ENCODE results near the gene CYSRT1.
"Not testable (repeated sequence)": the region's sequence is repeated elsewhere in the genome, so short reads cannot be mapped to it uniquely, and the experiment has no call there.

CYSRT1 gene

DNA sequence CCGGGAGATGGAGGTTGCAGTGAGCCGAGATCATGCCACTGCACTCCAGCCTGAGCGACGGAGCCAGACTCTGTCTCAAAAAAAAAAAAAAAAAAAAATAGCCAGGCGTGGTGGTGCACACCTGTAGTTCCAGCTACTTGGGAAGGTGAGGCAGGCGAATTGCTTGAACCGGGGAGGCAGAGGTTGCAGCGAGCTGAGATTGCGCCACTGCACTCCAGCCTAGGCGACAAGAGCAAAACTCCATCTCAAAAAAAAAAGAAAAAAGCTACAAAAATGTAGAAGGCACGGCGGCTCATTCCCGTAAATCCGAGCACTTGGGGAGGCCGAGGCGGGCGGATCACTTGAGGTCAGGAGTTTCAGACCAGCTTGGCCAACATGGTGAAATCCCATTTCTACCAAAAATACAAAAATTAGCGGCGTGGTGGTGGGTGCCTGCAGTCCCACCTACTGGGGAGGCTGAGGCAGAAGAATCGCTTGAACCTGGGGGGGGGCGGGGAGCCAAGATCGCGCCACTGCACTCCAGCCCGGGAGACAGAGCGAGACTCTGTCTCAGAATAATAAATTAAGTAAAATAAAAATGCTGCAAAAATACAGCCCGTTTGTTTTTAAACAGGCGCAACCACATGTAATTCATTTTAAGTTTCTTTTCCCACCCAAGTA, 14.7 kb downstream of the CYSRT1 start:
- DNase-seq: not testable (repeated sequence)

DNA sequence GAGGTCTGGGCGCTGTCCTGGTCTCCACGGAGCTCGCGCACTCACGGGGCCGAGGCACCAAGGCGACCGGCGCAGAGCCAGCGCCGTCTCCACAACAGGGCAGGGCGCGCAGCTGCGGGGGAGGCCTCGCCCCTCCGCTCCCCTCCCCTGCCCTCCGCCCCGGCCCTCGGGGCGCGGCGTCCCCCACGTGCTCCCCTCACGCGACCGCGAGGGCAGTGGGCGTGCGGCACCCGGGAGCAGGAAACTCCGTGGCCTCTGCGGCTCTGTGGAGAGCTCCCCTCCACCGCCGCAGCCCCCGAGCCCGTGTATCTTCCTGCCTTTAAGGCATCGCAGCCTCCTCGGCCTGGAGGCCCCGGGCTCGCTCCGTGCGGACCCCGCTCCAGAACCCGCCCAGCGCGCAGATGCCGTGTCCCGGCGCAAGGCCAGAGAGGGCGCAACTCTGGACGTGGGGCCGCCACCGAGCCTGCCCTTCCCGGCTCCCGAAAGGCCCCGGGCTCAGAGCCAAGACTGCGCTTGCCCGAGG, 15.4 kb downstream of the CYSRT1 start:
- peak; percentile 76 for DNase-seq

DNA sequence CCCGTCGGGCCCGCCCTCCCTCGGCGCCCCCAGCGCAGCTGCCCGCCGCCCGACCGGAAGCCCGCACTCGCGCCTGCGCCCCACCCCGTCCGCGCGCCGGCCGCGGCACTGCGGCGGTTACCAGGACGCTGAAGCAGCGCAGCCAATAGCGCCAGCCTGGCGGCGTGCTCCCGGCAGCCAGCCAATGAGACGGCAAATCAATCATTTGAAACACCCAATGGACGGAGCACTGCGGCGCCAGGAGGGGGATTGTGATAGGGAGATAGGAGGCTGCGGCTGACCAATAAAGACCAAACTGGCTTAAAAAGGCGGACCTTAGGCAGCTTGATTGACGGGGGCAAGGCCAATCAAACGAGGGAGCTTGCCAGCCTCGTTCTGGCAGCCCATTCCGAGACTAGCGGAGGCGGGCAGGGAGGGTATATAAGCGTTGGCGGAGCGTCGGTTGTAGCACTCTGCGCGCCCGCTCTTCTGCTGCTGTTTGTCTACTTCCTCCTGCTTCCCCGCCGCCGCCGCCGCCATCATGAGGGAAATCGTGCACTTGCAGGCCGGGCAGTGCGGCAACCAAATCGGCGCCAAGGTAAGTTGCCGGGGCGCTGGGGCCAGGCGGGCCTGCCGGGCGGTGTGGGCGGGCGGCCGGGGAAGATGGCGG, 16.0 kb downstream of the CYSRT1 start, which contains the start of gene TUBB4B:
Gene TUBB4B, plus strand, starts transcription at position 447 of the 649 bp plus-strand sequence. Its CDS starts 74 bp downstream, at position 521.
- DNase-seq: peak; percentile 100

DNA sequence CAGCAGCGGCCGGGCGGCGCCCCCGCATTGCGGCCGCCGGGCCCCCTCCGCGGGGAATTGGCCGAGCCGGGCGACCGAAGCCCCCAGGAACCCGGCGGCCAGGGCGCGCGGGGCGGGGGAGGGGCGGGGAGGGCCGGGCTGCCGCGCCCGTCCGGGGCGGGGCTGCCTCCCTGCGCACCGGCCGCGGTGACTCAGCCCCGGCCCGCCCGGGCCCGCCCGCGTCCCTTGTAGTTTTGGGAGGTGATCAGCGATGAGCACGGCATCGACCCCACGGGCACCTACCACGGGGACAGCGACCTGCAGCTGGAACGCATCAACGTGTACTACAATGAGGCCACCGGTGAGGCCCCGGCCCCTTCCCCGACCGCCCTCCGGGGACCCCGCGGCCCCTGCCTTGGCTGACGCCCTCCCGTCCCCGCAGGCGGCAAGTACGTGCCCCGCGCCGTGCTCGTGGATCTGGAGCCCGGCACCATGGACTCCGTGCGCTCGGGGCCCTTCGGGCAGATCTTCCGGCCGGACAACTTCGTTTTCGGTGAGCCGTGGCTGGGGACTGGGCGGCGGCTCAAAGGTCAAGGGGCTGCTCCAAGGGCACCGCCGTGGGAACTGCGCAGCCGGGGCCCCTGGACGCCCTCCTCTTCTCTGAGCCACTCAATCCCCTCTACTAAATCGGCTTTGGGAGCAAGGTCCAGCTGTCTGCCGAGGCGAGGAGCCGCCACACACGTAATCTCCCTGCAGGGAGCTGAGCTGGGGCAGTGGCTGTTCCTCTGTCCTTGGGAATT, 16.7 kb downstream of the CYSRT1 start:
- peak; percentile 69 for DNase-seq

DNA sequence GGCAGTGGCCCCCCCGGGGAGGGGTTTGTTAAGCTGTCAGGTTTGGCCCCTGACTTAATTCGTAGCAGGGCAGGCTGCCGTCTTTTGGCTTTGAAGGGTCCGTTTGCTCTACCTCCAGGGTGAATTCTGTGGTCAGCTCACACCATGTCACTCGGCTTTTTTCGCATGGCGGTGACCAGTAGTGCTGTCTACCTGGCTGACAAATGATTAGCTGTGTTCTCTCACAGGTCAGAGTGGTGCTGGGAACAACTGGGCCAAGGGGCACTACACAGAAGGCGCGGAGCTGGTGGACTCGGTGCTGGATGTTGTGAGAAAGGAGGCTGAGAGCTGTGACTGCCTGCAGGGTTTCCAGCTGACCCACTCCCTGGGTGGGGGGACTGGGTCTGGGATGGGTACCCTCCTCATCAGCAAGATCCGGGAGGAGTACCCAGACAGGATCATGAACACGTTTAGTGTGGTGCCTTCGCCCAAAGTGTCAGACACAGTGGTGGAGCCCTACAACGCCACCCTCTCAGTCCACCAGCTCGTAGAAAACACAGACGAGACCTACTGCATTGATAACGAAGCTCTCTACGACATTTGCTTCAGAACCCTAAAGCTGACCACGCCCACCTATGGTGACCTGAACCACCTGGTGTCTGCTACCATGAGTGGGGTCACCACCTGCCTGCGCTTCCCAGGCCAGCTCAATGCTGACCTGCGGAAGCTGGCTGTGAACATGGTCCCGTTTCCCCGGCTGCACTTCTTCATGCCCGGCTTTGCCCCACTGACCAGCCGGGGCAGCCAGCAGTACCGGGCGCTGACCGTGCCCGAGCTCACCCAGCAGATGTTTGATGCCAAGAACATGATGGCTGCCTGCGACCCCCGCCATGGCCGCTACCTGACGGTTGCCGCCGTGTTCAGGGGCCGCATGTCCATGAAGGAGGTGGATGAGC, 17.6 kb downstream of the CYSRT1 start:
- no peak for DNase-seq

DNA sequence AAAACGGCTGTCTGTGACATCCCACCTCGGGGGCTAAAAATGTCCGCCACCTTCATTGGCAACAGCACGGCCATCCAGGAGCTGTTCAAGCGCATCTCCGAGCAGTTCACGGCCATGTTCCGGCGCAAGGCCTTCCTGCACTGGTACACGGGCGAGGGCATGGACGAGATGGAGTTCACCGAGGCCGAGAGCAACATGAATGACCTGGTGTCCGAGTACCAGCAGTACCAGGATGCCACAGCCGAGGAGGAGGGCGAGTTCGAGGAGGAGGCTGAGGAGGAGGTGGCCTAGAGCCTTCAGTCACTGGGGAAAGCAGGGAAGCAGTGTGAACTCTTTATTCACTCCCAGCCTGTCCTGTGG, 18.3 kb downstream of the CYSRT1 start:
- not testable (repeated sequence) for DNase-seq

DNA sequence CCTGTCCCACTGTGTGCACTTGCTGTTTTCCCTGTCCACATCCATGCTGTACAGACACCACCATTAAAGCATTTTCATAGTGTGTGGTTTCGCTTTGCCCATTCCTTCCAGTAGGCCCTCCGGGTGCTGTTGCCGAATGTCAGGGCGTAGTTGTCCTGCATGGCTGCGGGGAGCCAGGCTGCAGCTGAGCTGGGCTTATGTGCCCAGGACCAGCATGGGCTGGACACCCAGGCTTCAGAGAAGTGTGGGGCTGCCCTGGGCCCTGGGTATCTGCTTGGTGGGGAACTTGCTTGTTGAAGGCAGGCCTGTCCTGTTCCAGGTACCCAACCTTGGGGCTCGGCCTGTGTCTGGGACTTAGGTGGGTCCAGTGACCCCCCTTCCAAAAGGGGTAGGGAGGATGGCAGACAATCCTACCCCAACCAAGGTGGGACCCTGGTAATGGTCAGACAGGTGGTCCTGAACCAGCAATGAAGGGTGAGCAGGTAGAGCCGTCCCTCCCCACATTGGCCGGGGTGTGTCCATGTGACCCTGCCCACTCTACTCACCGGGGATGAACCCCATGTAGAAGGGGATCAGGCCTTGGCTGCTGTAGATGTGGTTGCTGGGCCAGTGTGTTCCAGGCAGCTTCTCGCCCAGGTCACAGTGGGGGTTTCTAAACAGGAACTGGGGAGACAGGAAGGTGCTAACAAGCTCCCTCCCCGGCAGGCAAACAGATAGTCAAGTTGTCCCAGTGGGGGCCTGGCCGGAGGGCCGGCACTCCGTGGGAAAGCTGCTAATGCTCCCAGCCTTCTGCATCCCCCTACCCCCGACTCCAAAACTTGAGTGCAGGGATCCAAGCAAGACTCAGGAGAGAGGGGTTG, 18.9 kb downstream of the CYSRT1 start:
- peak; percentile 44 for DNase-seq

DNA sequence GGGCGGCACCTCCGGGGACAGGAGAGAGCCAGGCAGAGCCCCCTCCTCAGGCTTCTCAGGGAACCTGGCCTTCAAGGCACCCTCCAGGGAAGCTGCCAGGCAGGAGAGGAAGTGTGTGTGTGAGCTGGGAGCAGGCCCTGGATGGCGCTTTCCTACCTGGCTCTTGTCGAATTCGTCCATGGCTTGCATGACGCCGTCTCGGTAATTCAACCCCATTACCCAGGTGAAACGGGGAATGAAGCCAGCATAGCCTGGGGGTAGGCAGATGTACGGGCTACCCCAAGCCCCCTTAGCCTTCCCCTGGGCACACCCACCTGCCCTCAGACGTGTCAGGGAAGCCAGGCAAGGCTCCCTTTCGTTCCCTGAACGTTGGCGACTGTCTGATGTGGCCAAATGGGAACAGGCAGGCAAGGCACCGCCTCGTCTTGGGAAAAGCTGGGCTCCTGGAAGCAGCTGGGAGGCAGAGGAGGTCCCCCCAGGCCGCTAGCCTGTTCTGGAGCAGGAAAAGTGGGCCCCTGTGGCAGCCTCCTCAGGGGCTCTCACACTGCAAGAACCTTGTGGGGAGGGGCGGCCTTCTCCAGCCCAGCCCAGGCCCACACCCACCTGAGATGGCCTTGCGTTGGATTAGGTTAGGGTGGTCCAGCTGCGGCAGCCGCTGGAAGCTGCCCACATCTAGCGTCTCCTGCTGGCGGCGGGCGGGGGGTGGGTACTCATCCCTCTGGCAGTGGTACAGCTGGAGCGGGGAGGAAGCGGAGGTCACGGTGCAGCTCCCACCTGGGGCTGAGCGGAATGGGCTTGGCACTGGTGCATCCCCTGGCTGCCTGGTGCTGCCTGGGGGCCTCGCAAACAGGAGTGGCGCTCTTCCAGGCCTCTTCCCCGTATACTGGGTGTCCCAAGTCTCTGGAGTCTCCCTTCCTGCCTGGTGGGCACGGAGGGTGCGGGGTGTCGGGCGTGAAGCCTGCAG, 19.8 kb downstream of the CYSRT1 start:
- DNase-seq: no peak

DNA sequence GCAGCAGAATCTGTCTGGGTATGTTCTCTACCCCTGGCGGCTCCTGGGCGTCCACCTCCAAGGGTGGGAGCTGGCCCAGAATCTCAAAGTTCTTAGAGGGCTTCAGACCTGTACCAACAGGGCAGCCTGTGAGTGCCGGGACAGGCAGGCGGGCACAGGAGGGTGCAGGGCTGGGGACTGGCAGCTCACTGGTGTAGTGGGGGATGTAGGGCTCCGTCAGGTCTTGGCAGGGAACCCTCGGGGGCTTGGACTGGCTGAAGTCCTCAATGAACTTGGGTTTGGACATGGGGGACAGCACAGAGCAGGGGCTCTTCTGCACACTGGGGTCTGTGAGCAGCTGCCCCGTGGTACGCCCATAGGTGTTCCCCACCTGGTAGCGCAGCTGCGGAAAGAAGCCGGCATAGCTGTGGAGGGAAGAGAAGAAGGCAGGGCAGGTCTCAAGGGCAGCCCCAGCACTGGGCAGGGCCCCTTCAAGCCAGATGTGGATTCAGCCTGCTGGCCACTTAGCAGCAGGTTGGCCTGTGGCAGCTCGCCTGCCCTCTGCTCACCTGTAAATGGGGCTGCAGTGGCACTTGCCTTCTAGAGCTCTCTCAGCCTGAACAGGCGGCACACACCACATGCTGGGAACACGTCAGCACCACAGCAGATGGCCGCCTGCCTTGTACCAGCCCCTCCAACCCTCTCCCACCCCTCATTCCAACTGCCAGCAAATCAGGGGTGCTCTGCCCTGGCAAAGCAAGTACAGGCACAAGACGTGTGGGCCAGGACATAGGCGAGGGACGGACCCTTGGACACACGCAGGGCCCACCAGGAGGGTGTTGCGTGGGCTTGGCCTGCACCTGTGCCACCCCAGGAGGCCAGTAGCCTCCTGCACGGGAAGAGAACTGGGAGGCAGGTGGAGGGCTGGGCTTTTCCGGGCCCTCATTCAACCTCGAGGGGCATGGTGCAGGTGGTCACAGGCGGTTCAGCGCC, 20.8 kb downstream of the CYSRT1 start:
- DNase-seq: no peak

DNA sequence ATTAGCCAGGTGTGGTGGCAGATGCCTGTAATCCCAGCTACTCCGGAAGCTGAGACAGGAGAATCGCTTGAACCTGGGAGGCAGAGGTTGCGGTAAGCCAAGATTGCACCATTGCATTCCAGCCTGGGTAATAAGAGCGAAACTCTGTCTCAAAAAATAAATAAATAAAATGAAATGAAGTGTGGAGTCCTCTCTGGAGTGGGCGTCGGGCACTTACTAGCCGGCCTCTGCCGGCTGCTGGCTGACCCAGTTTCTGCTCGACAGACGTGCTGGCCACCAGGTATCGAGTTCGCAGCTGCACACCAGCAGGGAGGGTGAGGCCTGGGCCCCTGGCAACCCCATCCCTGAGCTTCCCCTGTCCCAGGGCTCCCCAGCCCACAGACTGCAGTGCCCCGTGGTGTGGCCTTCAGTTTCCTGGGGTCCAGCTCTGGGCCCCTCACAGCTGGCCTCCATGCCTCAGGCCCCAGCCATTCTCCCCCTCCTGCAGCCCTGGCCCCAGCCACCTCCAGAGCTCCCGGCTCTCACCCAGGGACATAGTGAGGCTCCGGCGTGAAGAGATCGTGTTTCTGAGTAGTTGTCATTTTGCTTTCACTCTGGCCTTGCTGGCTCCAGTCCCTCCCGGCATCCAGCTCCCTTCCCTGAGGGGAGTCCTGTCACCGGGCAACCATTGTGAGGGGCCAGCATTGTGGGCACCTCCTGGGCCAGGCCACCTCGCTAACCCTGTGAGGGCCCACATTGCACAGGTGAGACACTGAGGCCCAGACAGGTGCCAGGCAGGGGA, 22.4 kb downstream of the CYSRT1 start:
- DNase-seq: no peak

DNA sequence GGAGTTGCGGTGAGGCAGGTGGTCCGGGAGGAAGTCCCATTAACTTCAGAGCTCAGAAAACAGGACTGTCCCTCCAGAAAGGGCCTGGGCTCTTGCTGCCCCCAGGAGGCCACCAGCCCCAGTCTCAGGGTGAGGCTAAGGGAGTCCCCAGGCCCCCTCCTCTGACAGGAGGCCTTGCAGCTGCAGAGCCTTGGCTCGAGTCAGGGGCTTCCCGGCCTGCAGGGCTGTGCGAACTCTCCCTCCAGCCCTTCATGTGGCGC, 22.9 kb downstream of the CYSRT1 start:
- no peak for DNase-seq

DNA sequence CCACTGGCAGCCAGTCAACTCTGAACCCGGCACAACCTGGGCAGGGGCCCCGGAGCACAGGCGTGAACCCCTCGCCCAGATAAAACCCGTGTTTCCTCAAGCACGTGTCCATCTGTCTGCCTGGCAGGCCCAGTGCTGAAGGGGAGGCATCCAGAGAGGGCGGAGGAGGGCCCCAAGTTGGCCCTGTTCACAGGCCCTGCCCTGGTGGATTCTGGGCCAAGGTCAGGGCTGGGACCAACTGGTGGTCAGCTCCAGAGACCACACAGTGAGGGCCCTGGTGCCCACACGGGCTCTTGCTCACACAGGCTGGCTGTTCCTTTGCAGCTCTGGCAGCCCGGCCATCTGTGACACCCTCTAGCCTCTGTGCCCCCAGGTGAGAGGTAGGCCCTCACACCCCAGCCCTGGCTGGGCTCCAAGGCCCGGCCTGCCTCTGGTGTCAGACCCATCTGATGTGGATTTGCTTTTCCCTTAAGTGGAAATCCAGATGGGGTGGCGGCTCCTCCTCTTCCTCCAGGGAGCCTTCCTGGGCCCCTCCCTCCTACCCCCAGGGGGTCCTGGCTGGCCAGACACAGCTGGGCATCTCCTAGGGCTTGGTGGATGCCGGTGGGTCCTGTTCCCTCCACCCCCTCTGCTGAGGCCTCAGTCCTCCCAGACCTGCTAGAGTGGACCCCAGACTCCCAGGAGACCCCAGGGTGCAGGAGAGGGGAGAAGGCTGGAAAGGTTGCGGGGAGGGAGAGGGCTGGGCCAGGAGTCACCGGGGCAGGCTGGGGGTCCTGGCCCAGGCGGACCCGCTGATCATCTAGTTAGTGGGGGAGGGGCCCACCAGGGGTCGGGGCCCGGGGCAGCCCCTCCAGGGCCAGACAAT, 25.6 kb downstream of the CYSRT1 start:
- no peak for DNase-seq

DNA sequence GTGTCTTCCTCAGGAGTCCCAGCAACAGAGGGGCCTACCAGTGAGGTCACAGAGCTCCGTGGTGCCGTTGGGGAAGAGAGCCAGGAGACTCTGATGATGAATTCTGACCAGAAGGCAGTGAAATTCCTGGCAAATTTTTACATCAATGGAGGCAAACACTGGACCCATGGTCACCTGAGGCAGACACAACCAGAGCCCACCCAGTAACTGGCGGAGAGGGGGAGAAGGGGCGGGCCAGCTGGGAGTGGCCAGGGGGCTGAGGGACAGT, 26.2 kb downstream of the CYSRT1 start, which contains the start of gene STPG3:
Gene STPG3, plus strand, starts transcription at position 93 of the 268 bp plus-strand sequence. Its CDS starts 1 bp downstream, at position 94.
- DNase-seq: no peak

DNA sequence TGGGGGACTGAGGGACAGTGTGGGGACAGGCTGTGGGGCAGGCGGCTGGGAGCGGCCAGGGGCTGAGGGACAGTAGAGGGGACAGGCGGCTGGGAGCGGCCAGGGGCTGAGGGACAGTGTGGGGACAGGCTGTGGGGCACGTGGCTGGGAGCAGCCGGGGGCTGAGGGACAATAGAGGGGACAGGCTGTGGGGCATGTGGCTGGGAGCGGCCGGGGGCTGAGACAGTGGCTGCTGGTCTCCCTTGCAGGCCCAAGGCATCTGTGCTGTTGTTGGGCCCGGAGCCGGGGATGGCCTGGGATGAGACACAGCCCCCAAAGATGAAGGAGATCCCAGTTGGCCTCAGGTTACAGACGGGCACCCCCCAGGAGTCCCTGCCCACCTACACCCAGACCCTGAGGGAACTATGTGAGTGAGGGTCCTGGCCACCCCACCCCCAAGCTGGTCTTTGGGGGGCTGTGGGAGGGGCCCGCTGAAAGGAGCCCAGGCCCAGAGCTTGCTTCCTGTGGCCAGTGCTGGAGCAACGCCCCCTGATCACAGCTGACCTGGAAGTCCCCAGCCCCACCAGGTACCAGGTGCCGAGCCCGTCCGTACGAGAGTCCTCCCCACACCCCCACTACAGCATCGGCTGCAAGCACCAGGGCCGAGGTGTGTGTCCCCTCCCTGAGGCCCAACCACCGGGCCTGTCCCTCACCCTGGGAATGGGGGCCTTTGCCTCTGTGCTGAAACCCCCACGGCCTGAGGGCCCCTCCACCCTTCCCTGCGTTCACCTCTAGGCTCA, 26.7 kb downstream of the CYSRT1 start:
- no peak for DNase-seq

DNA sequence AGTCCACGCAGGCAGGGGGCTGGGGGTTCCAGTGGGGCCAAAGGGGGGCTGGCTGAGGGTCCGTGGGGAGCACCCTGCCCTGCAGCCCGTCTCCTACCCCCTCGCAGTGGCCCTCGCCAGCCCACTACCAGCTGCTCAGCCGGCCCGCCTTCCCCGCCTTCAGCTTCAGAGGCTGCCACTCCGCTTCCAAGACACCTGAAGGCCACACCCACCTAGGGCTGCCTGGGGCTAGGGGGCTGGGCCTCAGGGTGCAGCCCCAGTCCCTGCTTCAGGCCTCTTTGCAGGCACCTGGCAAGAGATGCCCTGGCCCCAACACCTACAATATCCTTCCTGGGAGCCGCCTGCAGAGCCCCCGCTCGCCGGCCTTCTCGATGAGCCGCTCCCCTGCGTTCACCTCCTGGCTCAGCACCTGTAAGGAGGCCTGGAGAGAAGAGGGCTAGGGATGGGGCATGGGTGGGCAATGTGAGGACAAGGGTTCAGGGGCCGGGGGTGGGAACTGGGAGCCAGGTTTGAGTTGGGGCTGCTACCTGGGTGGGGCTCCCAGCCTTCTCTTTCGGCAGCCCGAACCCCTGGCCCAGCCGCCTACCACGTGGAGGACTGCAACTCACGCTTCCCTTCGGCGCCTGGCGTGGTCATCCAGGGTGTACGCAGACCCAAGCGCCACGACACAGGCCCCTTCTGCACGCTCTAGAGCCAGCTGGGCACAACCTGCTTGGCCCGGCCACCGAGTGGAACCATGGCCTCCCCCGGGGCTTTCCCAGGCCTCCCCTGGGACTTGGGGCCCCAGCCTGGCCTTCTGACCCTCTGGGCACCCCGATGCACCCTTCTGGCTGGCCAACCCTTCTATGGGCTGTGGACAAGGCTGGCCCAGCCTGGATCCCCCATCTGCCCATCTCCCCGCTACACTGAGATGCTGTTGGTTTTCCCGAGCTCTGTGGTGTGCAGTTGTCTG, 27.9 kb downstream of the CYSRT1 start:
- no peak for DNase-seq
